DOHH2 (cell line): ENCODE measurements around the gene NFIX.

Experiments
- H3F3A ChIP-seq: fragments of 200-600 bp; sonication (generic), shearing (Covaris generic); 2 replicates; pipeline ENCODE4 v1.6.0; 2016; ENCODE audit warnings: antibody characterized with exemption, mild to moderate bottlenecking; ENCODE audit not compliant: control insufficient read depth, insufficient read depth
- H3K27ac ChIP-seq: fragments of 200-600 bp; sonication (generic); 2 replicates; pipeline ENCODE4 v1.5.1; 2014; ENCODE audit warnings: low read depth, mild to moderate bottlenecking, low read length, moderate library complexity
- H3K27me3 ChIP-seq: fragments of 200-600 bp; sonication (generic); 2 replicates; pipeline ENCODE4 v1.6.1; 2014; ENCODE audit warnings: mild to moderate bottlenecking, low read length, mixed read lengths; ENCODE audit not compliant: control insufficient read depth
- H3K36me3 ChIP-seq: fragments of 200-600 bp; sonication (generic); 2 replicates; pipeline ENCODE4 v1.6.1; 2014; ENCODE audit warnings: mild to moderate bottlenecking, low read length, moderate library complexity, mixed read lengths; ENCODE audit not compliant: control insufficient read depth
- H3K4me1 ChIP-seq: fragments of 200-600 bp; sonication (generic); 2 replicates; pipeline ENCODE4 v1.6.1; 2014; ENCODE audit warnings: mild to moderate bottlenecking, low read length, mixed read lengths; ENCODE audit not compliant: control insufficient read depth
- H3K4me2 ChIP-seq: fragments of 200-600 bp; sonication (generic); 2 replicates; pipeline ENCODE4 v1.6.0; 2014; ENCODE audit warnings: mild to moderate bottlenecking, low read length, moderate library complexity
- H3K4me3 ChIP-seq: fragments of 200-600 bp; sonication (generic); 2 replicates; pipeline ENCODE4 v1.5.1; 2014; ENCODE audit warnings: mild to moderate bottlenecking, low read length, mixed read lengths
- H3K79me2 ChIP-seq: fragments of 200-600 bp; sonication (generic); 2 replicates; pipeline ENCODE4 v1.6.1; 2014; ENCODE audit warnings: mild to moderate bottlenecking, low read length, mixed read lengths; ENCODE audit not compliant: control insufficient read depth
- H3K9me2 ChIP-seq: fragments of 200-600 bp; sonication (generic); replicated peaks from 2 replicates; pipeline ENCODE4 v1.6.1; 2014; ENCODE audit warnings: mild to moderate bottlenecking, low read length, mixed read lengths; ENCODE audit not compliant: control insufficient read depth
- H3K9me3 ChIP-seq: fragments of 200-600 bp; sonication (generic); 2 replicates; pipeline ENCODE4 v1.6.1; 2014; ENCODE audit warnings: antibody characterized with exemption, low read length, mixed read lengths; ENCODE audit not compliant: control insufficient read depth, insufficient read depth
- H4K20me1 ChIP-seq: fragments of 200-600 bp; sonication (generic); 2 replicates; pipeline ENCODE4 v1.6.0; 2014; ENCODE audit warnings: low read depth, mild to moderate bottlenecking, antibody characterized with exemption, low read length, moderate library complexity; ENCODE audit not compliant: control insufficient read depth, insufficient read depth
- CTCF ChIP-seq: fragments of 200-600 bp; sonication (generic); IDR thresholded peaks from one replicate; pipeline ENCODE4 v1.5.1; 2014; ENCODE audit warnings: antibody characterized with exemption, mild to moderate bottlenecking, low read depth, low read length; ENCODE audit not compliant: poor library complexity, severe bottlenecking
- EZH2phosphoT487 ChIP-seq: fragments of 200-600 bp; sonication (generic); IDR thresholded peaks from 2 replicates; pipeline ENCODE4 v1.6.1; 2017; ENCODE audit warnings: borderline replicate concordance, mild to moderate bottlenecking, antibody characterized with exemption, low read length, moderate library complexity, mixed read lengths

Gene NFIX

GRCh38 chr19:13093407-13094105, 98.3 kb downstream of the NFIX start:
- Histone ChIP-seq H3K27ac (no peak overlapping the region), H3K9me2 (no peaks in the 10 kb centered on the region), H3F3A (peaks cover 22% of the 10 kb centered on the region), H3K4me3 (no peak overlapping the region), H3K79me2 (peaks cover 19% of the 10 kb centered on the region), H3K4me1 (peaks cover 50% of the 10 kb centered on the region), H3K4me2 (peak overlapping the region; percentile 98), H3K9me3 (no peaks in the 10 kb centered on the region), H4K20me1 (no peaks in the 10 kb centered on the region), H3K27me3 (no peaks in the 10 kb centered on the region), H3K36me3 (peaks cover under 1% of the 10 kb centered on the region)
- peak; percentile 88 for TF ChIP-seq CTCF
- no peak for TF ChIP-seq EZH2phosphoT487

- Histone ChIP-seq H3K9me3 (no peaks in the 10 kb centered on the region), H3K79me2 (peaks cover 24% of the 10 kb centered on the region), H3K9me2 (no peaks in the 10 kb centered on the region), H4K20me1 (no peaks in the 10 kb centered on the region), H3K27me3 (no peaks in the 10 kb centered on the region), H3F3A (peaks cover 22% of the 10 kb centered on the region), H3K4me1 (peaks cover 56% of the 10 kb centered on the region), H3K4me3 (peak overlapping the region; percentile 88; the same call in 1 of the 2 replicates), H3K27ac (peak overlapping the region; percentile 87), H3K36me3 (peaks cover 6% of the 10 kb centered on the region), H3K4me2 (peak overlapping the region; percentile 98)
- TF ChIP-seq EZH2phosphoT487 (no peak), CTCF (no peak)
Measured at GRCh38 chr19:13094106-13094504, 98.8 kb downstream of the NFIX start.

DNA sequence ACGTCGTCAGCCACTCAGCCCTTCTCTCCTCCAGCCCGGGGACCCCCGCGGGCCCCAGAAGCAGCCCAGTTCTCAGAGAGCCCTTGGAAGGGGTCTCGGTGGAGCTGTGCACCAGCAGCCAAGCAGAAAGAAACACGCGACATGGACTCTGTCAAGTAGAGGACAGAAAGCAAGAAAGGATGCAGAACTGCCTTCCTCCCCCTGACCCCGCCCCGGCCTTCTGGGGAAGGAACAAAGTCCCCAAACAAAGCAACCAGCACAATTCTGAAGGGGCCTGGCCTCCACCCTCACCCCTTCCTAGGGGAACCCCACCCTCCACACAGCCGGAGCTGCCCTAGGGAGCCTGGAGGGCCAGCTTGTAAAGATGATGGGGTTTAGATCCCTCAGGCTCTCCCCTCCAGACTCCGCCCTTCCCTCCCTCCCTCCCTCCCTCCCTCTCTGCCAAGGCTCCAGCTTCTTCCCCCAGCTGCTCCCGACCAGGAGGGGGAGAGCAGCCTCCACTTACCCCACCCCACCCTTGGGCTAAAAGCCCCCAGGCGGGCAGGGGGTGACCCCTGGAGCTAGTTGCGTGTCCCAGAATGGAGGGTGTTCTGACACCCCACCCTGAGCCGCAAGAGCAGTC, 99.6 kb downstream of the NFIX start:
- Histone ChIP-seq H3K27me3 (no peaks in the 10 kb centered on the region), H3K9me2 (no peaks in the 10 kb centered on the region), H3K4me1 (peaks cover 64% of the 10 kb centered on the region), H3K4me3 (peak overlapping the region; percentile 88), H3K36me3 (peaks cover 11% of the 10 kb centered on the region), H3K4me2 (peak overlapping the region; percentile 98), H3K27ac (peak overlapping the region; percentile 87), H3F3A (peaks cover 24% of the 10 kb centered on the region), H3K9me3 (no peaks in the 10 kb centered on the region), H4K20me1 (no peaks in the 10 kb centered on the region), H3K79me2 (peaks cover 29% of the 10 kb centered on the region)
- TF ChIP-seq CTCF: no peak
- no peak for TF ChIP-seq EZH2phosphoT487
